GM10847 (cell line): ENCODE measurements around the gene HIGD1C.

ENCODE experiments used
- POLR2A ChIP-seq: IDR thresholded peaks from 2 replicates; pipeline ENCODE4 v1.6.1; 2011; ENCODE audit not compliant: insufficient read length; ENCODE audit errors: extremely low read depth

The HIGD1C gene

DNA sequence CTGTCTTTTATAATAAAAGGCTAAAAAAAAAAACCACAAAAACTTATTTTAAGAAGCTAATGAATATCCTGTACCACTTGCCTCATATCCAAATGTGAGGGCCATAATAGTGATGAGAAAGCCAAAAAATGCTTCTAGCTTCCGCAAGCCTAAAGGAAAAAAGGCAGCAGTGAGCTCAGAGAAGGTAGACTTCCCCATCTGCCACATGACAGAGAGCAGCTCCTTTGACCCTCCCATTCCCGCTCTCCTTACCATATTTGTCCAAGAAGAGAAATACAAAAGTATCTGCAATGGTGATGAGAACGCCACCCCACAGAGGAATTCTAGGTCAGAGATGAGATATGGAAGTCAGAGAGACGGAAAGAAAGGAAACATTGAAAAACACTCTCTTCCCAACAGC lies 46.7 kb downstream of the HIGD1C start:
- no peak for TF ChIP-seq POLR2A

DNA sequence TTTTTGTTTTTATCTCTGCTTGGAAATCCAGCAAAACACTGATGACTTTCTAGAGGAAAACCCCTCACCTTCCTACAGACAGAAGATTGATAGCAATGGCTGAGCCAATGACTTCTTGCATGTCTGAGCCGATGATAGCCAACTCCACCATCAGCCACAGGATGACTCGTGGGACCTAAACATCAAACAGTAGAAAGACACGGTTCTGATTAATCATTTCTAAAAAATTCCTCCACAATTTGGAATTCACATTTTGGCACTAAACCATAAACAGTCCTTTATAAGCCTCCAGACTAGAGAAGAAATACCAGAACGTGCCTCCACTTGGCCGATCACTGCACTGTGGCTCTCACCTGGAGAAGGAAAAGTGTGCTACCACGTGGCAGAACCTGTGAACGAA lies 47.9 kb downstream of the HIGD1C start:
- no peak for TF ChIP-seq POLR2A

- TF ChIP-seq POLR2A, result no peak
These were observed 49.5 kb downstream of the HIGD1C start for GRCh38 chr12:51001799-51002198.

GRCh38 chr12:51004504-51004903 lies 52.2 kb downstream of the HIGD1C start:
- no peak for TF ChIP-seq POLR2A

DNA sequence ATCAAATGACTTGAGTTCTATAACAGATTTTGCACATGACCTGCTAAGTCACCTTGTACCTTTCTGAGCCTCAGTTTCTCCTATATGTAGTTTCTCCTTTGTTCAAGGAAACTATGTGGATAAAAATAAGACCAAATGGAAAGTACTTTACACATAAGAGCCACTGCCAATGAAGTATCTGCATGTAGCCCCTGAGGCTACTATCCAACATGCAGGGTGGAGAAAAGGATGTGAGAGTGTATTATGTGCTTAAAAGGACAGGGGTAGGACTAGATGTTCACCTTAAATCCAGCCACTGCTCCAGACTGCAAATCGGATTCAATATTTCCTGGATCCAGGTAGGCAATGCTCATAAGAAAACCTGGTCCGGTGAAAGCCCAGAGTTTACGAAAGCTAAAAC lies 52.7 kb downstream of the HIGD1C start:
- no peak for TF ChIP-seq POLR2A

- TF ChIP-seq POLR2A, result no peak
These were observed 53.3 kb downstream of the HIGD1C start for GRCh38 chr12:51005671-51006070.

- TF ChIP-seq POLR2A, result no peak
These were observed 56.1 kb downstream of the HIGD1C start for GRCh38 chr12:51008329-51009055.

DNA sequence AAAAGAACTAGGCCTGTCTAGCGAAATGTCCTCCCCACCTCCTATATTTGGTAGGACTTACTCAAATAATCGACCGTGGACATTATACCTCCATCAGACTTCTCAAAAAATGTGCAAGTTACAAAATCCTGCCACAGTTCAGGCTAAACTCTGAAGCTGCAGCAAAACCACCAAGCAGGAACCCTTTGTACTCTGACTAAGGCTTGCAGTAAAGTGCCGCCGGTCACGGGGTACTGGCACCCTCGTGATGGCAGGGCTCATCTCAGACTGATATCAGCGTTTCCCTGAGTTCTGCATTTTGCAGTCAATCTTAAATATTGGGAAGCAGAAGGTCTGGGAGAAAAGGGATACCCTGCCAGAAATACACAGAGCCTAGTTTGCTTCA lies 56.7 kb downstream of the HIGD1C start:
- TF ChIP-seq POLR2A, result no peak

- TF ChIP-seq POLR2A, result no peak
These were observed 59.6 kb downstream of the HIGD1C start for GRCh38 chr12:51011955-51012354.

DNA sequence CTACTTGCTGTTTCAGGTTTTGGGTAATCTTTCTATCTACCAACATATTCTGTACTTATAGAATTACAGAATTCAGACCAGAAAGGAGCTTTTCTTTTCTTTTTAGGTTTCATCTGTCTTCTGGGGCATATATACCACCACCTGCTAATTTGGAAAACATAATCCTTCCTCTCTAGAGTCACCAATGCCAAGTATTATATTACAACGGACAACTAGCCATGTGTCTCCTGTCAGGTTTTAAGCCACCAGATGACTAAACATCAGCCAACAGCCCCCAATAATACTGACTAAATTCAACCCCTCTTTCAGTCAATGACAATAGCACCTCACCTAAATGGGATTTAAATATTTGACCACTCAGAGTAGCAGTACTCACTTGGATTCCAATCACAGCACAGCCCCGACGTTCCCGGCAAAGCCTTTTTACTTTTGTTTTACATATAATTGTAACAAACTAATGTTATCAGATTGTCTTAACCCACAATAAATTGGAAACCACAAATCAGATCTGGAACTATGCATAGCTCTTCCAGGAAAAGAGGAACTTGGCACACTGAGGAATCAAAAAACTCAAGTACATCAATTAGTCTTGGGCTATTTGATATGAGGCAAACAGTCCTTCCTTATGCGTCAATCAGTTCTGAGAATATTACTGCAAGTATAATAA lies 60.4 kb downstream of the HIGD1C start:
- TF ChIP-seq POLR2A, result no peak

- no peak for TF ChIP-seq POLR2A
These were observed 61.1 kb downstream of the HIGD1C start for GRCh38 chr12:51013441-51013840.

GRCh38 chr12:51017452-51017851 lies 65.1 kb downstream of the HIGD1C start:
- no peak for TF ChIP-seq POLR2A

- no peak for TF ChIP-seq POLR2A
These were observed 66.6 kb downstream of the HIGD1C start for GRCh38 chr12:51018956-51019355.

DNA sequence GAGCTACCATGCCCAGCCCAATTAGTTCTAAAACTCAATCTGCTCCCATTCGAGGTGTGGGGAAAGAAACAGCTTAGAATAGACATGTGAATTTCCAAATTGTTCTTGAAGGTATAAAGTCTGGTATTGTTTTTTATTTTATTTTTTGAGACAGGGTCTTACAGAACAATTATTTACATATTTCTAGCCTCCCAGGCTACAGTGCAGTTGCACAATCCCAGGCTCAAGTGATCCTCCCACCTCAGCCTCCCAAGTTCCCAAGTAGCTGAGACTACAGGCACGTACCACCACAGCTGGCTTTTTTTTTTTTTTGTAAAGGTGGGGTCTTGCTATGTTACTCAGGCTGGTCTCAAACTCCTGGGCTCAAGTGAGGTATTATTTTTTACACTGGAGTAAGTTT lies 67.6 kb downstream of the HIGD1C start:
- TF ChIP-seq POLR2A, result no peak
